HG03097 (cell line): ENCODE results near the gene NCKAP5.
A peak's percentile ranks its signal among the peaks of the same experiment; 100 is the strongest.
"Not testable (repeated sequence)": the region's sequence is repeated elsewhere in the genome, so short reads cannot be mapped to it uniquely, and the experiment has no call there.

Source experiments
- ATAC-seq: cut with Tn5 transposase; IDR thresholded peaks from one replicate; pipeline ENCODE4 v1.9.1; 2021; ENCODE audit not compliant: unreplicated experiment, low FRiP score

Gene NCKAP5

GRCh38 chr2:133525090-133525489, 43.2 kb downstream of the NCKAP5 start:
- no peak for ATAC-seq

- no peak for ATAC-seq
Observed at GRCh38 chr2:133523406-133523805, 44.9 kb downstream of the NCKAP5 start.

GRCh38 chr2:133522204-133522603, 46.1 kb downstream of the NCKAP5 start:
- ATAC-seq = no peak

- no peak for ATAC-seq
Observed at GRCh38 chr2:133521146-133521745, 47.0 kb downstream of the NCKAP5 start.

GRCh38 chr2:133519677-133520076, 48.6 kb downstream of the NCKAP5 start:
- not testable (repeated sequence) for ATAC-seq

GRCh38 chr2:133518700-133519344, 49.4 kb downstream of the NCKAP5 start:
- ATAC-seq = no peak

- ATAC-seq = no peak
Observed at GRCh38 chr2:133517876-133518275, 50.4 kb downstream of the NCKAP5 start.

- no peak for ATAC-seq
Observed at GRCh38 chr2:133516405-133517026, 51.7 kb downstream of the NCKAP5 start.

- ATAC-seq = no peak
Observed at GRCh38 chr2:133515271-133515670, 53.0 kb downstream of the NCKAP5 start.

GRCh38 chr2:133513893-133514292, 54.4 kb downstream of the NCKAP5 start:
- ATAC-seq = no peak

GRCh38 chr2:133512121-133512520, 56.1 kb downstream of the NCKAP5 start:
- ATAC-seq = no peak

- no peak for ATAC-seq
Observed at GRCh38 chr2:133511679-133512078, 56.6 kb downstream of the NCKAP5 start.

- ATAC-seq = no peak
Observed at GRCh38 chr2:133509777-133510176, 58.5 kb downstream of the NCKAP5 start.

- no peak for ATAC-seq
Observed at GRCh38 chr2:133508546-133509165, 59.6 kb downstream of the NCKAP5 start.

GRCh38 chr2:133506996-133507395, 61.3 kb downstream of the NCKAP5 start:
- ATAC-seq = no peak

- no peak for ATAC-seq
Observed at GRCh38 chr2:133504566-133505505, 63.4 kb downstream of the NCKAP5 start.

- no peak for ATAC-seq
Observed at GRCh38 chr2:133503927-133504326, 64.3 kb downstream of the NCKAP5 start.

- peak; percentile 70 for ATAC-seq
Observed at GRCh38 chr2:133503323-133503722, 64.9 kb downstream of the NCKAP5 start.

- no peak for ATAC-seq
Observed at GRCh38 chr2:133502678-133503077, 65.6 kb downstream of the NCKAP5 start.

- ATAC-seq = no peak
Observed at GRCh38 chr2:133500917-133501316, 67.3 kb downstream of the NCKAP5 start.
